GM12878 (cell line): ENCODE results near the gene INPP4B. TPM values are rescaled to one million over a fixed set of nuclear protein-coding genes. Genes with fewer than 3 reads are reported as not detected.

Experiments
- ATAC-seq: fragments of 200-7000 bp; cut with Tn5 transposase; 3 replicates; pipeline ENCODE4 v1.9.1; 2020; ENCODE audit warnings: mild to moderate bottlenecking, moderate library complexity
- BruUV-seq: library from RNA; stranded (reverse); fragments of 400-500 nt; replicated peaks from 2 replicates; lab custom pipeline; 2021; lab: Mats Ljungman, UMichigan
- CTCF ChIA-PET: fragments of 300-600 bp; sonication (Branson Sonifier 250); formaldehyde crosslinking; extraction: SDS; loops from one replicate; lab custom pipeline; 2021; ENCODE audit warnings: inconsistent platforms; lab: Yijun Ruan, JAX
- POLR2A ChIA-PET: fragments of 350-600 bp; formaldehyde crosslinking; extraction: SDS; loops from one replicate; lab custom pipeline; 2021; ENCODE audit warnings: inconsistent platforms; lab: Charles Lee
- RAD21 ChIA-PET: fragments of 300-600 bp; sonication (Branson Sonifier 250); formaldehyde crosslinking; loops from one replicate; lab custom pipeline; 2023; ENCODE audit warnings: antibody characterized with exemption; ENCODE audit not compliant: unreplicated experiment; lab: Charles Lee
- SMC1A ChIA-PET: fragments of 300-600 bp; sonication (Branson Sonifier 250); formaldehyde crosslinking; loops from one replicate; lab custom pipeline; 2023; ENCODE audit not compliant: unreplicated experiment, uncharacterized antibody; lab: Charles Lee
- DNase-seq: peaks from one replicate; pipeline ENCODE4 v3.0.0-alpha.2; 2011; ENCODE audit warnings: low read depth, low spot score
- FAIRE-seq: peaks from 3 replicates; lab custom pipeline; 2011; peaks lifted over from hg19 to GRCh38; lab: Jason Lieb, UNC
- H2AFZ ChIP-seq: 2 replicates; pipeline ENCODE4 v1.6.0; 2011; ENCODE audit warnings: low read depth, low read length, control low read depth; ENCODE audit not compliant: control insufficient read depth
- H3K27ac ChIP-seq: 2 replicates; pipeline ENCODE4 v1.5.1; 2011; ENCODE audit warnings: control low read depth; ENCODE audit not compliant: control insufficient read depth, insufficient read depth
- H3K27me3 ChIP-seq, 2 experiments: replicated peaks in 1 of 2; 2 replicates each; pipeline versions ENCODE4 v1.6.0 to v1.6.1; 2011; ENCODE audit warnings: low read length in 1 of 2; ENCODE audit not compliant: control insufficient read depth in 2 of 2, insufficient read depth in 2 of 2
- H3K36me3 ChIP-seq, 2 experiments: 2 replicates each; pipeline ENCODE4 v1.5.1; 2011; ENCODE audit warnings: low read length in 1 of 2; ENCODE audit not compliant: control insufficient read depth in 2 of 2, insufficient read depth in 2 of 2
- H3K4me1 ChIP-seq: 2 replicates; pipeline ENCODE4 v1.6.1; 2011; ENCODE audit warnings: mild to moderate bottlenecking, low read length, moderate library complexity, mixed read lengths; ENCODE audit not compliant: control insufficient read depth, insufficient read depth
- H3K4me2 ChIP-seq: 2 replicates; pipeline ENCODE4 v1.6.0; 2011; ENCODE audit warnings: control low read depth; ENCODE audit not compliant: control insufficient read depth, insufficient read depth
- H3K4me3 ChIP-seq: fragments of 200-600 bp; sonication (generic); 2 replicates; pipeline ENCODE4 v1.5.1; 2016
- H3K79me2 ChIP-seq: 2 replicates; pipeline ENCODE4 v1.6.0; 2011; ENCODE audit warnings: low read length; ENCODE audit not compliant: control insufficient read depth, insufficient read depth
- H3K9ac ChIP-seq: 2 replicates; pipeline ENCODE4 v1.8.0; 2011; ENCODE audit warnings: low read length, control low read depth, mixed read lengths; ENCODE audit not compliant: control insufficient read depth, insufficient read depth
- H3K9me3 ChIP-seq: replicated peaks from 3 replicates; pipeline ENCODE4 v1.5.1; 2011; ENCODE audit warnings: mild to moderate bottlenecking, low read length; ENCODE audit not compliant: control insufficient read depth, insufficient read depth
- H4K20me1 ChIP-seq: 2 replicates; pipeline ENCODE4 v1.6.0; 2011; ENCODE audit not compliant: control insufficient read depth, insufficient read depth
- CBX3 ChIP-seq: fragments of 200-600 bp; sonication (generic); IDR thresholded peaks from 2 replicates; pipeline ENCODE4 v1.6.1; 2016; ENCODE audit warnings: low read depth, borderline replicate concordance
- CBX5 ChIP-seq: sonication (generic); IDR thresholded peaks from 2 replicates; pipeline ENCODE4 v1.6.1; 2016; ENCODE audit warnings: low read depth, moderate library complexity, mild to moderate bottlenecking, inconsistent platforms
- CHD1 ChIP-seq: IDR thresholded peaks from 2 replicates; pipeline ENCODE4 v1.6.1; 2012; ENCODE audit warnings: low read depth, low read length, improper control_type of control experiment
- FOS ChIP-seq: IDR thresholded peaks from 3 replicates; pipeline ENCODE4 v1.6.1; 2011; ENCODE audit warnings: borderline replicate concordance; ENCODE audit not compliant: insufficient read length; ENCODE audit errors: extremely low read depth
- FOXK2 ChIP-seq: fragments of 450-650 bp; IDR thresholded peaks from 2 replicates; pipeline ENCODE4 v1.6.1; 2017; ENCODE audit warnings: mild to moderate bottlenecking, moderate library complexity
- KLF5 ChIP-seq: fragments of 450-650 bp; IDR thresholded peaks from 2 replicates; pipeline ENCODE4 v1.6.1; 2014; ENCODE audit warnings: mild to moderate bottlenecking; ENCODE audit not compliant: partially characterized antibody
- MEF2B ChIP-seq: fragments of 450-650 bp; IDR thresholded peaks from 2 replicates; pipeline ENCODE4 v1.6.1; 2018; ENCODE audit warnings: mild to moderate bottlenecking, moderate library complexity; ENCODE audit not compliant: partially characterized antibody, poor library complexity, severe bottlenecking
- NFXL1 ChIP-seq: fragments of 450-650 bp; IDR thresholded peaks from 2 replicates; pipeline ENCODE4 v1.6.1; 2017; ENCODE audit warnings: antibody characterized with exemption, mild to moderate bottlenecking, borderline replicate concordance
- NKRF ChIP-seq: fragments of 450-650 bp; conservative IDR thresholded peaks from 2 replicates; pipeline ENCODE4 v1.6.1; 2017; ENCODE audit warnings: mild to moderate bottlenecking, moderate library complexity
- PML ChIP-seq: IDR thresholded peaks from 2 replicates; pipeline ENCODE4 v1.6.1; 2012; ENCODE audit warnings: low read length, inconsistent platforms
- SIN3A ChIP-seq: IDR thresholded peaks from 2 replicates; pipeline ENCODE4 v1.6.1; 2012; ENCODE audit warnings: low read depth, low read length, improper control_type of control experiment
- SIX5 ChIP-seq: IDR thresholded peaks from 2 replicates; pipeline ENCODE4 v1.6.1; 2011; ENCODE audit warnings: mild to moderate bottlenecking, low read depth, low read length, moderate library complexity; ENCODE audit not compliant: severe bottlenecking
- SMC3 ChIP-seq: IDR thresholded peaks from 2 replicates; pipeline ENCODE4 v1.6.1; 2011; ENCODE audit warnings: low read length, improper control_type of control experiment, borderline replicate concordance
- TBL1XR1 ChIP-seq: IDR thresholded peaks from 2 replicates; pipeline ENCODE4 v1.6.1; 2012; ENCODE audit warnings: low read depth, low read length, improper control_type of control experiment
- YY1 ChIP-seq: IDR thresholded peaks from 2 replicates; pipeline ENCODE4 v1.6.1; 2011; ENCODE audit warnings: low read depth, mild to moderate bottlenecking, low read length
- ZBED1 ChIP-seq: IDR thresholded peaks from 2 replicates; pipeline ENCODE4 v1.6.1; 2016; ENCODE audit warnings: borderline replicate concordance
- ZBTB11 ChIP-seq: fragments of 450-650 bp; formaldehyde crosslinking; IDR thresholded peaks from 2 replicates; pipeline ENCODE4 v1.5.0; 2022; ENCODE audit warnings: mild to moderate bottlenecking, missing genetic modification characterization
- WGBS: methylation state at CpG from one replicate; pipeline ENCODE4 v1.1.6; 2016; ENCODE audit warnings: low lambda C conversion rate; ENCODE audit not compliant: insufficient replicate concordance, insufficient coverage; ENCODE audit errors: missing lambda C conversion rate; 5-methylcytosine and 5-hydroxymethylcytosine counted together
- in situ Hi-C: fragments of 300-500 bp; cut with MboI; formaldehyde crosslinking; loops from 9 replicates; pipeline ENCODE4 v1.14.3; 2018; ENCODE audit warnings: mixed read lengths
- intact Hi-C: fragments of 100-400 bp; cut with micrococcal nuclease; formaldehyde crosslinking; loops from one replicate; pipeline ENCODE4 v1.14.2; 2022; ENCODE audit not compliant: unreplicated experiment
- polyA plus RNA-seq, 11 experiments: library from polyadenylated mRNA; depleted of rRNA in 4 of 11; unstranded in 6 of 11; stranded (reverse) in 5 of 11; fragments of >200 nt; fragmentation: Nextera tagmentation in 4 of 11; fragmentation: Illumina TruSeq in 1 of 11; extraction: Ambion mirVana in 4 of 11; extraction: Trizol in 1 of 11; gene quantifications; 1 replicate in 1 of 11; 2 replicates in 10 of 11; pipeline versions ENCODE4 v1.2.1 to v1.2.3, GENCODE V29; 2011 to 2016; ENCODE audit warnings: inconsistent platforms in 2 of 11, missing spikeins in 2 of 11, low read depth in 1 of 11
- total RNA-seq, 4 experiments: library from RNA; depleted of rRNA in 3 of 4; stranded (reverse); fragments of >200 nt in 3 of 4; fragmentation: Illumina TruSeq in 1 of 4; extraction: Trizol in 1 of 4; gene quantifications; 2 replicates each; pipeline versions ENCODE4 v1.2.1 to v1.2.3, GENCODE V29; 2013 to 2021

Gene INPP4B
- total and polyA plus RNA-seq, 10 of the 15 experiments (the other 5 are each of a cell fraction or from before 2014, with no cell fraction given): 0.53 to 11.2 (median 0.95) TPM

DNA sequence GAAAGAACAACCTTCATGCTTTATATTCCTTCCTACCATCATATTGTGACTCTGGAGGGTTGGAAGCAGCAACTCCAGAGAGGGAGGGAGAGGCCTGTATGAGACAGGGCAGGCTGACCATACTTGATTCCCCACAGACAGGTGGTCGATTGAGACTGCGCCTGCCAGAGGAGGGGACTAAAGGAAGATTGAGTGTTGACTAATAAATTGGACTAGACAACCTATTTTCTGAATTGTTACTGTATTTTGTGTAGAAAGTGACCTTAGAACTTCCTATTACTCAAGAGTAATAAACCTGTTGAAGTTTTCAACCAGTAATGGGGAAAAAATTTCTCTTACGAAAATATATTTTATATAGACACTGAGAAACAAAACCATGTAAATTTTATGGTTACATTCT is 301.5 kb downstream of the INPP4B start:
- in situ Hi-C loops: no loop called here
- Histone ChIP-seq H3K4me2 (no peak overlapping the region), H3K27me3 (no peaks in the 10 kb centered on the region), H3K27ac (no peak overlapping the region), H3K4me3 (no peak overlapping the region), H3K79me2 (no peaks in the 10 kb centered on the region), H3K9ac (no peak overlapping the region), H3K9me3 (no peaks in the 10 kb centered on the region), H3K4me1 (no peaks in the 10 kb centered on the region), H4K20me1 (no peaks in the 10 kb centered on the region), H2AFZ (no peak overlapping the region), H3K36me3 (no peaks in the 10 kb centered on the region)
- WGBS: 23% methylated on average over 3 of the region's 3 CpGs
- DNase-seq (no peak), ATAC-seq (peak; percentile 17; the same call in 2 of the 3 replicates), FAIRE-seq (no peak)
- no peak for TF ChIP-seq FOS
- TF ChIP-seq YY1: no peak
- no peak for TF ChIP-seq NKRF
- no peak for TF ChIP-seq SIN3A
- TF ChIP-seq CBX5: no peak
- TF ChIP-seq ZBED1: no peak
- TF ChIP-seq CBX3: no peak
- TF ChIP-seq PML: no peak
- TF ChIP-seq MEF2B: no peak
- TF ChIP-seq CHD1: no peak
- no peak for TF ChIP-seq ZBTB11 (CRISPR knock-in tag)
- no peak for TF ChIP-seq TBL1XR1
- TF ChIP-seq SMC3: no peak
- TF ChIP-seq NFXL1: no peak
- no peak for TF ChIP-seq SIX5
- TF ChIP-seq KLF5: no peak
- TF ChIP-seq FOXK2: no peak
- intact Hi-C loops: no loop called here
- ChIA-PET RAD21 (interaction anchor here (1.6 to 5.9 kb wide), 3 partner anchors 10 to 191 kb away, joined by 3 to 47 read pairs (median 19); no protein-coding TSS in a partner anchor), SMC1A (interaction anchor here (0.9 to 6.0 kb wide), 3 partner anchors 11 to 17 kb away, joined by 4 to 115 read pairs (median 53); no protein-coding TSS in a partner anchor), POLR2A (interaction anchor here (1.9 kb wide), 1 partner anchor 11 kb away, joined by 6 read pairs; no protein-coding TSS in a partner anchor), CTCF (interaction anchor here (1.8 kb wide), 1 partner anchor 9 kb away, joined by 12 read pairs; no protein-coding TSS in a partner anchor)
- BruUV-seq: no TSS peak
